ENCODE results near the gene ACADVL.

DNA sequence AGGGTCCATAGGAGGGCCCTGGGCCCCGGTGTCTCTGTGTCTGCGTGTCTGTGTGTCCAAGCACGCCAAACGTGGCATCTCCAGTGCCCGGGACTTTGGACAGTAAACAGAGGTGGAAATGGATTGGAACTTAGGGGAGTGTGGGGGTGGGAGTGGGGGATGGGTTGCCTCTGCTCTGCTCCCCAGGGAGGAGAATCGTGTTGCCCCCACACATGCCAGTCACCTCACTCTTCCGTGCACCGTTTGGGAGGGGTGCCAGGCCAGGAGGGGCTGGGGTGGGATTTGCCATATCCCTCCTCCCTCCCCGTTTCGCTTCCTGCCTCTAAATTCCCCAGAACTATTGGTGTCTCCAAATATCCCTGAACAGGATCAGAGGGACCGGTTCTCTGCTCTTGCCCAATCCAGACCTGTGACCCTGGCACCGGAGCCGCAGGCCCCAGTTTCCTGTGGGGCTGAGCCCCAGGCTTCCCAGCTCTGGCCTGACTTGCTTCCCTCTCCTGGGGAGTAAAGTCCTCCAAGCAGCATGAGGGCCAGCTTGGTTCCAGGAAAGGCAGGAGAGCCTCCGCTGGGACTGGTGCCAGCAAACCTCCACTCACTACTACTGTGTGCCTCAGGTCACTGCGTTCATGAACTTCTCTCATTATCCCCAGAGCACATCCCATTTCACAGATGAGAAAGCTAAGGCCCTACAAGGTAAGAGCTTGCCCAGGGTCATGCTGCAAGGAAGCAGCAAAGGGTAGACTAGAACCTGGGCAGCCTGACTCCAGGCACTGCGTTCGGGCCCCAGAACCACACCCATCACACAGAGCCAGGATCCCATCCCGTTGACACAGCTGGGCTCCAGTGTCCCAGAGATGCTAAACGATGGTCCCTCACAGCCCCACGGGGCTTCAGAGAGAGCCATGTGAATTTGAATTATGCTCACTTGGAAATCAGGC is 40.2 kb upstream of the ACADVL start, which contains the start of gene ASGR1:
- peak; percentile 37 for TF ChIP-seq ATF3 (IDR thresholded peaks at IDR 0.05)
- no peak for TF ChIP-seq CTCF (IDR thresholded peaks at IDR 0.05; ENCODE audit: low read depth, low read length, missing input control)
- TF ChIP-seq, protein P1, sequence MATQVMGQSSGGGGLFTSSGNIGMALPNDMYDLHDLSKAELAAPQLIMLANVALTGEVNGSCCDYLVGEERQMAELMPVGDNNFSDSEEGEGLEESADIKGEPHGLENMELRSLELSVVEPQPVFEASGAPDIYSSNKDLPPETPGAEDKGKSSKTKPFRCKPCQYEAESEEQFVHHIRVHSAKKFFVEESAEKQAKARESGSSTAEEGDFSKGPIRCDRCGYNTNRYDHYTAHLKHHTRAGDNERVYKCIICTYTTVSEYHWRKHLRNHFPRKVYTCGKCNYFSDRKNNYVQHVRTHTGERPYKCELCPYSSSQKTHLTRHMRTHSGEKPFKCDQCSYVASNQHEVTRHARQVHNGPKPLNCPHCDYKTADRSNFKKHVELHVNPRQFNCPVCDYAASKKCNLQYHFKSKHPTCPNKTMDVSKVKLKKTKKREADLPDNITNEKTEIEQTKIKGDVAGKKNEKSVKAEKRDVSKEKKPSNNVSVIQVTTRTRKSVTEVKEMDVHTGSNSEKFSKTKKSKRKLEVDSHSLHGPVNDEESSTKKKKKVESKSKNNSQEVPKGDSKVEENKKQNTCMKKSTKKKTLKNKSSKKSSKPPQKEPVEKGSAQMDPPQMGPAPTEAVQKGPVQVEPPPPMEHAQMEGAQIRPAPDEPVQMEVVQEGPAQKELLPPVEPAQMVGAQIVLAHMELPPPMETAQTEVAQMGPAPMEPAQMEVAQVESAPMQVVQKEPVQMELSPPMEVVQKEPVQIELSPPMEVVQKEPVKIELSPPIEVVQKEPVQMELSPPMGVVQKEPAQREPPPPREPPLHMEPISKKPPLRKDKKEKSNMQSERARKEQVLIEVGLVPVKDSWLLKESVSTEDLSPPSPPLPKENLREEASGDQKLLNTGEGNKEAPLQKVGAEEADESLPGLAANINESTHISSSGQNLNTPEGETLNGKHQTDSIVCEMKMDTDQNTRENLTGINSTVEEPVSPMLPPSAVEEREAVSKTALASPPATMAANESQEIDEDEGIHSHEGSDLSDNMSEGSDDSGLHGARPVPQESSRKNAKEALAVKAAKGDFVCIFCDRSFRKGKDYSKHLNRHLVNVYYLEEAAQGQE (IDR thresholded peaks at IDR 0.05), result peak; percentile 26
- peak; percentile 47 for TF ChIP-seq NR2F2 (IDR thresholded peaks at IDR 0.05)
- TF ChIP-seq JUND (IDR thresholded peaks at IDR 0.05), result peak; percentile 69 to 80

All from liver (tissue), 3 donors.